Duodenal mucosa (tissue), 2 donors: ENCODE measurements around the gene PXDC1.

Experiments
- H3K27ac ChIP-seq: one replicate; pipeline ENCODE4 v1.7.0; 2013; ENCODE audit warnings: low read depth, low read length
- H3K27me3 ChIP-seq, 2 donors: one replicate each; pipeline ENCODE4 v1.7.0; 2013; ENCODE audit warnings: low read length in 2 of 2, control low read depth in 1 of 2; ENCODE audit not compliant: insufficient read depth in 2 of 2, control insufficient read depth in 1 of 2
- H3K36me3 ChIP-seq, 2 donors: one replicate each; pipeline ENCODE4 v1.7.0; 2013; ENCODE audit warnings: low read length in 2 of 2, control low read depth in 1 of 2; ENCODE audit not compliant: insufficient read depth in 2 of 2, control insufficient read depth in 1 of 2
- H3K4me1 ChIP-seq, 2 donors: one replicate each; pipeline ENCODE4 v1.7.0; 2013; ENCODE audit warnings: low read length in 2 of 2, control low read depth in 1 of 2; ENCODE audit not compliant: insufficient read depth in 2 of 2, control insufficient read depth in 1 of 2
- H3K4me3 ChIP-seq, 2 donors: one replicate each; pipeline ENCODE4 v1.7.0; 2013; ENCODE audit warnings: low read length in 2 of 2, low read depth in 1 of 2
- H3K9ac ChIP-seq, 2 donors: one replicate each; pipeline ENCODE4 v1.7.0; 2013; ENCODE audit warnings: low read length in 2 of 2, low read depth in 1 of 2
- H3K9me3 ChIP-seq, 2 donors: one replicate each; pipeline ENCODE4 v1.7.0; 2013; ENCODE audit warnings: low read length in 2 of 2, control low read depth in 1 of 2; ENCODE audit not compliant: control insufficient read depth in 1 of 2

Gene PXDC1

DNA sequence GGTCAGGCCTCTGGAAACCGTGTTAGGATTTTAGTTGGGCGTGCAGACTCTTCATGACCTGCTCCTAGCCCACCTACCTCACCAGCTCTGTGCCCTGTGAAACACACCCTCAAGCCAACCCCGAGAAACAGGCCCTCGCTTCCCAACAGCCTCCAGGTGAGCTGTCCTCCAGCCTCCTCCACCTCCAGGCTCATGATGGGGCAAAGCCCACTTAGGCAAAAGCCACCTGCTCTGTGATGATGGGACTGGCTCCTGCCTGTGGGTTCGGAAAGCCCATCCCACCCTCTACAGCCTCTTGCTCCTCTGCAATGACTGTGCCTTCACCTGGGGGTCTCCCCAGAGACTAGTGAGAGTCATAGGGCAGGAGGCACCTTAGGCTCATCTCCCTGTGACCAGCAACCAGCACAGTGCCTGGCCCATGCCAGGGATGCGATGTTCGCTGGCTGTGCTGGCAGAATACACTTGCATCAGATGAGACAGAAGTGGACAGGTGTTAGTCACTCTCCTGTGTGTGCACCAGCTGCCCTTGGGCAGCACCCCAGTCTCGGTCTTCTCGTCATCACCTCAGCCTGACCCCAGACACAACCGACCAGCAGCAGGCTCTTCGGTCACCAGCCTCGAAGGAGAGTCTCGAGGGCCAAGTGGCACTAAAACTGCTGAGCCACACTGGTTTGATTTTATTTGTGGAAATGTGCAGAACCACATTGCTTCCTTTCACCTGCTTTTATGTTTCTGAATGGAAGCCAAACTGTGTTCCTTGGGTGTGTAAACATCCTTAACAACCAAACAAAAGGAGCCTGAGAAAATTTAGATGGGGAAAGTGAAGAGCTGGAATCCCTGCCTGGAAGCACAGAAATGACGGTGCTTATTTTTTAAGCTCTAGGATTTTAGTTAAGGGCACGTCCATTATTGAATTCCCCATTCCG is 10.7 kb downstream of the PXDC1 start:
- peaks cover 4 to 10% of the 10 kb centered on the region in 2 donors for H3K4me1 ChIP-seq
- peaks cover 11 to 34% of the 10 kb centered on the region in 2 donors for H3K36me3 ChIP-seq
- H3K4me3 ChIP-seq: no peak overlapping the region
- no peaks in the 10 kb centered on the region for H3K9me3 ChIP-seq
- no peak overlapping the region for H3K9ac ChIP-seq
- H3K27ac ChIP-seq: no peak overlapping the region
- no peaks in the 10 kb centered on the region for H3K27me3 ChIP-seq

DNA sequence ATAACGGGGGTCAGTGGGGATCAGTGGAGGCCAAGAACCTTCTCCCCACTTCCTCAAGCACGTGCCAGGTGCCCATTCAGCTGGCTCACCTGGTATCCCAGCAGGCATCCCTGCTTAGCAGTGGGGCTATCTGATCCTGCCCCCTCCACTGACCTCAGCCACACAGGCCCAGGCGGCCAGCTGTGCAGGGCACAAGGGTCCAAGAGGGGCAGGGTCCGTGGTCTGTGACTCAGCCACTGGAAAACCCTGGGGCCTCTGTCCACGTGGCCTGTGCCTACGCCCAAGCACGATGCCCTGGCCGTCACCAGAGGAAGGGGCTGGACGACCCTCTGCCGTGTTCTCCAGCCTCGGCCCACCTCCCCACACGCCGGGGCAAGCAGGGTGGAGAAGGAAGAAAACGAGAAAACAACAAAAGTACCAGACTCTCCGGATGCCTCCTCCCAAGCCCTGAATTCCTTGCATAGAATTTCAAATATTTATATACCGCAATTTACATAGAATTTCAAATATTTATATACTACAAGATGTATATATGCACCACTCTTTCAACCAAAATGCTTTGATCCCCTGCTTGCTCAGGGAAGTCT is 12.1 kb downstream of the PXDC1 start:
- Histone ChIP-seq H3K36me3 (peaks cover 15 to 34% of the 10 kb centered on the region in 2 donors), H3K4me1 (peaks cover 4 to 10% of the 10 kb centered on the region in 2 donors), H3K9me3 (peaks cover 0 to 4% of the 10 kb centered on the region in 2 donors), H3K4me3 (no peak overlapping the region), H3K9ac (no peak overlapping the region), H3K27me3 (no peaks in the 10 kb centered on the region), H3K27ac (no peak overlapping the region)

DNA sequence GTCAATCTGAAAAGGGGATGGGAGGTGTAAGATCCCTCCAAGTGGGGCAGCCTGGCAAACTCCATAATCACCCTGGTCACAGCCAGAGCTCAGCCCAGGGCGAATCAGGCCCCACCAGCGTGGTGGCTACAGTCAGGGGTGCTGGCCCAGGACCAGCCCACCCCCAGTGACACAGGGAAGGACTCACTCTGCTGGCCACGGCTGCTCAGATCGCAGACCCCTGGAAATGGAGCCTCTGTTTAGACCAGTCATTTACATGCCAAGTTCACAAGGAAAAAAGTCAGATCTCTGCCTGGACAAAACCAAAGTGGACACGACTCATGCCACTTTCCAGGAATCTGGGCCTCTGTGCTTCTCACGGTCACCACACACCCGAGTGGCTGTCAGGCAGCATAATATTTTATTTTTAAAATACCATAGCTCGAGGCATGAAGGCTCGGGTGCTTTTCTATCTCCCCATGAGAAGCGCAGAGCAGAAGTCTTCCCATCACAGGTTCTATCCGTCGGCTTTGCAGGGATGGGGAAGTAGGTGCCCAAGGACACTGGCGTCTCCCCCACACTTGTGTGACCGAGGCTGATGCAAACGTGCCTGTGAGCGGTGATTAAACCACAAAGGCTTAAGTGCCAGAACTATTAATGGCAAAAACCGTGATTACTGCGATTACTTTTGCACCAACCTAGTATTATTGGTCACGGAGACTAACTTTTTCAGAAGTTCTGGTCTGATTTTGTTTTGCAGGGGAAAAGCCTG is 13.0 kb downstream of the PXDC1 start:
- Histone ChIP-seq H3K9me3 (peaks cover 0 to 4% of the 10 kb centered on the region in 2 donors), H3K36me3 (peaks cover 21 to 34% of the 10 kb centered on the region in 2 donors), H3K27ac (no peak overlapping the region), H3K27me3 (no peaks in the 10 kb centered on the region), H3K4me3 (no peak overlapping the region), H3K4me1 (peaks cover 4 to 10% of the 10 kb centered on the region in 2 donors), H3K9ac (no peak overlapping the region)

DNA sequence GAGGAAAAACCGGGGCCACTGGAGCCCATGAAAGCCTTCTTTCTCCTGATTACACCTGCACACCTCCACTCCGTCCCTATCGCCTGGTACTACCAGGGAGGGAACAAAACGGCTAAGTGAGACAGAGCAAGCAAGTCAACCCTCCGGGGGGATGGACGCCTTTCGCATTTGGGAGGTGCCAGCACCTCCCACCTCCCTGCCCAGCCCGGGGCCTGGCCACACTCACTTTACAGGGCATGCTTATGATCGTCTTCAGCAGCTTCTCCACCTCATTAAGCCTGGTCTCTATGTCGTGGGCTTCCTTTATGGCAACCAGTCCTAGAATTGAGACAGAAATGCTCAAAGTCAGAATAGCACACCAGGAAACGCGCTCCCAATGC is 13.7 kb downstream of the PXDC1 start:
- Histone ChIP-seq H3K9ac (no peak overlapping the region), H3K4me1 (peaks cover 4 to 7% of the 10 kb centered on the region in 2 donors), H3K27ac (no peak overlapping the region), H3K36me3 (peaks cover 21 to 34% of the 10 kb centered on the region in 2 donors), H3K9me3 (peaks cover 0 to 4% of the 10 kb centered on the region in 2 donors), H3K27me3 (no peaks in the 10 kb centered on the region), H3K4me3 (no peak overlapping the region)

DNA sequence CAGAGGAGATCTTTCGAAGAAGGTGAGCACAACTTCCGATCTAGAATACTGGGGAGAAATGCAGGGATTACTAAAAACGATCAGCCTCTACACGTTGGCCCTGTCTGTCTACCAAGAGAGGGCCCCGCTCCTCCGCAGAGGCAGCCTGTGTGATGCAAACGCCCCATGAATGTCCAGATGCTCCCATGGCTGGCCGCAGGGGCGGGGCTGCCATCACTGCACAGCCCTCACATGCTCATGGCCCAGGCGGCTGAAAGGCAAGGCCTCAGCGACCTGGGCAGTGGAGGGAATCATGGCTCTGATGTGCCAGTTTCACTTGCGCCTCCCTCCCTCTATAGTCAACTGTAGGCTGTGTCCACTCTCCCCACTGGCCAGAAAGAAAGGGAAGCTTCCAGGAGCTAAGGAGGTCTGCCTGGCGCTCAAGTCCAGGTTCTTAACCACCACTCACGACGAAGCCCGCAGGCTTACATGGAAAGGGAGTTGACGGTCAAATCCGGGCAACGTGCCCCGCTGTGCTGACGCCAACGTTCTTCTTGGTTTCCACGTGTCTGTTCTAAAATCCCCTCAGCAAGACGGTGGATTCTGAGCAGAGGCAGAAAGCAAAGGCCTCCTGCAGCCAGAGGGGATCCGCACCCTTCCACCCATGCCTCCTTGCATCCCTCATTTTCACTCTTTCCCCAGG is 14.2 kb downstream of the PXDC1 start:
- Histone ChIP-seq H3K36me3 (peaks cover 21 to 34% of the 10 kb centered on the region in 2 donors), H3K4me1 (peaks cover 4% of the 10 kb centered on the region in 2 donors), H3K4me3 (no peak overlapping the region), H3K27ac (no peak overlapping the region), H3K27me3 (no peaks in the 10 kb centered on the region), H3K9ac (no peak overlapping the region), H3K9me3 (peaks cover 0 to 4% of the 10 kb centered on the region in 2 donors)

DNA sequence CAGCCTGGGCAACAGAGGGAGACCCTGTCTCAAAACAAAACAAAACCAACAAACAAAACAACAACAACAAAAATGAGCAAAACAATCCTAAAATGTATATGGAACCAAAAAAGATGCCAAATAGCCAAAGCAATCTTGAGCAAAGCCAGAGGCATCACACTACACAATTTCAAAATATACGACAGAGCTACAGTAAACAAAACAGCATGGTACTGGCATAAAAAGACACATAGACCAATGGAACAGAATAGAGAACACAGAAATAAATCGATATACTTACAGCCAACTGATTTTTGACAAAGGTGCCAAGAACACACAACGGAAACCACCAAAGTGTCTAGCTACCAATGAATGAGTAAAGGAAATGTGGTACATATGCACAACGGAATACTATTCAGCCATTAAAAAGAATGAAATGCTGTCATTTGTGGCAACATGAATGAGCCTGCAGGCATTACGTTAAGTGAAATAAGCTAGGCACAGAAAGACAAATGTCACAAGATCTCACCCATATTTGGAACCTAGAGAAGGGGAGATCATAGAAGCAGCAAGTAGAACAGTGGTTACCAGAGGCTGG is 16.4 kb downstream of the PXDC1 start:
- Histone ChIP-seq H3K36me3 (peaks cover 26 to 34% of the 10 kb centered on the region in 2 donors), H3K4me1 (no peaks in the 10 kb centered on the region), H3K9me3 (peaks cover 0 to 4% of the 10 kb centered on the region in 2 donors), H3K9ac (no peak overlapping the region), H3K27ac (no peak overlapping the region), H3K4me3 (no peak overlapping the region), H3K27me3 (no peaks in the 10 kb centered on the region)

DNA sequence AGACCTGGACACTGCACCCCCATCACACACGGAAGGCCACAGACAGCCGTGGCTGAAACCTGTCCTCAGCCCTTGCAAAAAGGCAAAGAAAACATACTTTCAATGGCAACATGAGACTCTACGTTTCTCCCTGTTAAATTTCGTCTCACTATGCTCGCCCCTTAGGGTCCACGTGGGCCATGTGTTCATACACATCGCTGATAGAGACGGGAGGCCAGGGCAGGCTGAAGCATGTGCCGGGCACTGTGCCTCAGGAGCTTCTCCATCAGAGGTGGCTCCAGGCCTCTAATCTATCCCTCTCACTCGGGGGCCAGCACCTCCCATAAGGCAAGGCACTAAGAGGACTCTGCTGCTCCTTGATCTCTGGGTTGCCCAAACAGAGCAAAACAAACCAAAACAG is 17.5 kb downstream of the PXDC1 start:
- Histone ChIP-seq H3K4me3 (no peak overlapping the region), H3K4me1 (no peaks in the 10 kb centered on the region), H3K27ac (no peak overlapping the region), H3K36me3 (peaks cover 26 to 34% of the 10 kb centered on the region in 2 donors), H3K9ac (no peak overlapping the region), H3K9me3 (peaks cover 0 to 4% of the 10 kb centered on the region in 2 donors), H3K27me3 (no peaks in the 10 kb centered on the region)

DNA sequence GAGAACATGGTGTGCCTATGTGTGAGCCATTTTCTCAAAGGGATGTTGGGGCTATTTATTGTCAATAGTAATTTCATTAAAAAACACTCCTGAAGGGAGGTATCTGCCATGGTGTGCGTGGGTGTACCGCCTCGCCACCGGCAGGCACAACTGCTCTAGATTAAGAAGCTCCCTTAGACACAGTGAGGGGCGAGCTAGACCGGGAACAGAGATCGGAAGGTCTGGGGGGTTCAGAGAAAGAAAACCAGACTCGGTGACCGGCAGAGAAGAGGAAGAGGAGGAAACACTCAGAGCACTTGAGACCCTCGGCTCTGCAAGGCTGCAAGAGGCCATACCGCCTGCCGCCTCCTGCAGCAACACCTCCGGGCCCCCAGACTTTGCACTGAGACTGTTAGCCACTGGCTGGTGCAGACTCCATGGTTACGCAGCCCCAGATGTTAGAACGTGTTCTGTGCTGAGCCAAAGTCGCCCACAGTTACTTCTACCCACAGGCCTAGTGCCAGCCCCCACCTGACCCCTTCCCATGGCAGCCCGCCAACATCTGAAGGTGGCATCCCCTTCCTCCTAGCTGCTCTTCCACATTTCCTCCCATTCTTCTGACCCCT is 18.1 kb downstream of the PXDC1 start:
- Histone ChIP-seq H3K9ac (no peak overlapping the region), H3K9me3 (peaks cover 0 to 4% of the 10 kb centered on the region in 2 donors), H3K4me3 (no peak overlapping the region), H3K36me3 (peaks cover 26 to 32% of the 10 kb centered on the region in 2 donors), H3K27ac (no peak overlapping the region), H3K4me1 (no peaks in the 10 kb centered on the region), H3K27me3 (no peaks in the 10 kb centered on the region)
